ENCODE data around the gene ARHGAP27. TPM values are rescaled to one million over a fixed set of nuclear protein-coding genes. Genes with fewer than 3 reads are reported as not detected.

Gene ARHGAP27
- total and polyA plus RNA-seq, 2 experiments from 2014 or later = 21.1 to 27.9 TPM

- no peak overlapping the region for H3K4me3 ChIP-seq
- H3K9me2 ChIP-seq (replicated peaks; ENCODE audit: insufficient read depth) = no peaks in the 10 kb centered on the region
- H3K27ac ChIP-seq = peak overlapping the region; percentile 58
- 82% methylated on average over 4 of the region's 5 CpGs for WGBS (ENCODE audit: low lambda C conversion rate, missing lambda C conversion rate)
- no peaks in the 10 kb centered on the region for H3K9me3 ChIP-seq (ENCODE audit: low read depth)
- no peaks in the 10 kb centered on the region for H3K36me3 ChIP-seq (replicated peaks; ENCODE audit: insufficient read depth, low read depth)
- no peak overlapping the region for H3K4me2 ChIP-seq
- no peaks in the 10 kb centered on the region for H4K20me1 ChIP-seq (ENCODE audit: insufficient read depth, poor library complexity, severe bottlenecking)
- H3K79me2 ChIP-seq = peaks cover 16% of the 10 kb centered on the region
- no peak for DNase-seq (ENCODE audit: low spot score)
- no peak for TF ChIP-seq EZH2phosphoT487 (IDR thresholded peaks at IDR 0.05; ENCODE audit: low read depth, severe bottlenecking, unreplicated experiment)
- no peak for TF ChIP-seq EZH2 (IDR thresholded peaks at IDR 0.05; ENCODE audit: borderline replicate concordance)
- no peak for TF ChIP-seq CTCF (IDR thresholded peaks at IDR 0.05; ENCODE audit: poor library complexity)
- H3K4me1 ChIP-seq (ENCODE audit: insufficient read depth) = peaks cover 52% of the 10 kb centered on the region
- no peak overlapping the region for H2AFZ ChIP-seq
- no peaks in the 10 kb centered on the region for H3K27me3 ChIP-seq
Measured at GRCh38 chr17:45409659-45410076, 23.0 kb downstream of the ARHGAP27 start.

DNA sequence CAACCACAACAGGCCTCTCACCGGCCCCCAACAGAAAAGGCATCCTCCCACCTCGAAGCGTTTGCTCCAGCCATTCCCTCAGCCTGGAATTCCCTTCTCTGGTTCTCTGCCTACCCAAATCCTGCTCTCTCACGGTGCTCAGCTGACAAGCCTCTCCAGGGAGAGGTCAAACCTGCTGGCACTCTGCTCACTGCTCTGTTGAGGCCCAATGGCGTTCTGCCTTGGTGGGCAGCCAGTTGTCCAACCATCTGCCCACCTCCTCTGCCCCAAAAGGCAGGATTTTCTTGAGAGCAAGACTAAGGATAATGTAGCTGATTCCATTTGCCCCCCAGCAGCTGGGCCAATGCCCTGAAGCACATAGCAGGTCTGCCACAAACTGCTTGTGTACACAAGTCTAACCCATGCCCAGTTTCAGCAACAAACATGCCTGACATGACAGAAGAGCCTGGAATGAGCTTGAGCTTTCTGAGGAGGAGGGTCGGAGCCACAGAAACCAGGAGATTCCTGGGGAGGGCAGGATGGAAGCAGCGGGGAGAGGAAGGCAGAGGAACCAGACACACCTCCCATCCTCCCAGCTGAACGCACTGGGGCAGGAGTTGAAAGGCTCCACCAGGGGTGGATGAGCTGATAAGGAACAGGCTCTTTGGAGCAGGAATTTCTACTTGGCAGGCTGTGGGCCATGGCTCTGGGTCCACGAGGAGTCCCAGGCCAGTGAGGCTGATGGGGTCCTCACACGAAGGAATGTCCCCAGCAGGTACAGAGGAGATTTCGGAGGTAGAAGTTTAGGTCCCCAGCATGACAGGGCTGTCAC is 23.9 kb downstream of the ARHGAP27 start:
- H3K27ac ChIP-seq = peak overlapping the region; percentile 58
- H4K20me1 ChIP-seq (ENCODE audit: insufficient read depth, poor library complexity, severe bottlenecking) = no peaks in the 10 kb centered on the region
- H2AFZ ChIP-seq = no peak overlapping the region
- H3K79me2 ChIP-seq = peaks cover 9% of the 10 kb centered on the region
- H3K4me2 ChIP-seq = no peak overlapping the region
- H3K9me2 ChIP-seq (replicated peaks; ENCODE audit: insufficient read depth) = no peaks in the 10 kb centered on the region
- TF ChIP-seq EZH2phosphoT487 (IDR thresholded peaks at IDR 0.05; ENCODE audit: low read depth, severe bottlenecking, unreplicated experiment) = no peak
- no peak for TF ChIP-seq CTCF (IDR thresholded peaks at IDR 0.05; ENCODE audit: poor library complexity)
- no peak for TF ChIP-seq EZH2 (IDR thresholded peaks at IDR 0.05; ENCODE audit: borderline replicate concordance)
- no peak for DNase-seq (ENCODE audit: low spot score)
- no peaks in the 10 kb centered on the region for H3K9me3 ChIP-seq (ENCODE audit: low read depth)
- H3K4me3 ChIP-seq = no peak overlapping the region
- H3K4me1 ChIP-seq (ENCODE audit: insufficient read depth) = peaks cover 52% of the 10 kb centered on the region
- H3K36me3 ChIP-seq (replicated peaks; ENCODE audit: insufficient read depth, low read depth) = no peaks in the 10 kb centered on the region
- 62% methylated on average over 11 of the region's 11 CpGs for WGBS (ENCODE audit: low lambda C conversion rate, missing lambda C conversion rate)
- no peaks in the 10 kb centered on the region for H3K27me3 ChIP-seq

DNA sequence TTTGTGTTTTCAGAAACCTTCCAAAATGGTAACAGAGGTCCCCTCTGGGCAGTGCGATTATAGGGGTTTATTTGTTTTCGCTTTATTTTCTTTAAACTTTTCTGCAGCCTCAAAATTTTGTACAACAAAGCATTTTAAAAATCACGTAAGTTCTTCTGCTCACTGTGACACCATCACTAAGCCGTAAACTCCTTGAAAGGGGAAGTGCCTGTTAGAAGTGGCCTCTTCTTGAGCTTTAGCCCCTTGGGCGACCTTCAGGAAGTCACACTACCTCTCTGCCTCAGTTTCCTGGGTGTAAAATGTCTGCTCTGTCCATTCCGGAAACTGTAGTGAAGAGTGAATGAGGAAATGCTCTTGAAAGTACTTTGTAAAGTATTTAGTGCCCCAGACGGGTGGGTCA is 26.6 kb downstream of the ARHGAP27 start:
- no peaks in the 10 kb centered on the region for H3K27me3 ChIP-seq
- TF ChIP-seq CTCF (IDR thresholded peaks at IDR 0.05; ENCODE audit: poor library complexity) (no peak), EZH2 (IDR thresholded peaks at IDR 0.05; ENCODE audit: borderline replicate concordance) (no peak), EZH2phosphoT487 (IDR thresholded peaks at IDR 0.05; ENCODE audit: low read depth, severe bottlenecking, unreplicated experiment) (no peak)
- DNase-seq (ENCODE audit: low spot score) = no peak
- no peak overlapping the region for H3K4me3 ChIP-seq
- no peak overlapping the region for H2AFZ ChIP-seq
- peaks cover 2% of the 10 kb centered on the region for H3K79me2 ChIP-seq
- peak overlapping the region; percentile 69 for H3K4me2 ChIP-seq
- no peaks in the 10 kb centered on the region for H4K20me1 ChIP-seq (ENCODE audit: insufficient read depth, poor library complexity, severe bottlenecking)
- H3K9me2 ChIP-seq (replicated peaks; ENCODE audit: insufficient read depth) = no peaks in the 10 kb centered on the region
- WGBS (ENCODE audit: low lambda C conversion rate, missing lambda C conversion rate) = 79% methylated on average over 7 of the region's 7 CpGs
- no peaks in the 10 kb centered on the region for H3K9me3 ChIP-seq (ENCODE audit: low read depth)
- H3K36me3 ChIP-seq (replicated peaks; ENCODE audit: insufficient read depth, low read depth) = no peaks in the 10 kb centered on the region
- peak overlapping the region; percentile 88 for H3K27ac ChIP-seq
- H3K4me1 ChIP-seq (ENCODE audit: insufficient read depth) = peaks cover 37% of the 10 kb centered on the region

All from hepatocyte (in vitro differentiated cells).